ENCODE data around the gene BCAS3. TPM values are rescaled to one million over a fixed set of nuclear protein-coding genes. Genes with fewer than 3 reads are reported as not detected.
A peak's percentile ranks its signal among the peaks of the same experiment; 100 is the strongest.
"Not testable (repeated sequence)": the region's sequence is repeated elsewhere in the genome, so short reads cannot be mapped to it uniquely, and the experiment has no call there.

The BCAS3 gene
- total RNA-seq, 1 experiment from 2014 or later = 8.0 TPM

- DNase-seq (ENCODE audit: low read depth) = no peak
Measured at GRCh38 chr17:61414141-61414935, 736.7 kb downstream of the BCAS3 start.

GRCh38 chr17:61414936-61415251 lies 737.2 kb downstream of the BCAS3 start:
- no peak for DNase-seq (ENCODE audit: low read depth)

- DNase-seq (ENCODE audit: low read depth) = no peak
Measured at GRCh38 chr17:61415374-61416210, 737.9 kb downstream of the BCAS3 start.

- DNase-seq (ENCODE audit: low read depth) = no peak
Measured at GRCh38 chr17:61416211-61416539, 738.5 kb downstream of the BCAS3 start.

- DNase-seq (ENCODE audit: low read depth) = peak; percentile 64
Measured at GRCh38 chr17:61416540-61417363, 739.1 kb downstream of the BCAS3 start.

GRCh38 chr17:61418449-61418848 lies 740.8 kb downstream of the BCAS3 start:
- DNase-seq (ENCODE audit: low read depth) = no peak

- DNase-seq (ENCODE audit: low read depth) = no peak
Measured at GRCh38 chr17:61419496-61420046, 741.9 kb downstream of the BCAS3 start.

GRCh38 chr17:61420052-61420451 lies 742.4 kb downstream of the BCAS3 start:
- DNase-seq (ENCODE audit: low read depth) = no peak

- no peak for DNase-seq (ENCODE audit: low read depth)
Measured at GRCh38 chr17:61420745-61421398, 743.2 kb downstream of the BCAS3 start.

GRCh38 chr17:61421460-61421859 lies 743.8 kb downstream of the BCAS3 start:
- no peak for DNase-seq (ENCODE audit: low read depth)

GRCh38 chr17:61422116-61422799 lies 744.6 kb downstream of the BCAS3 start:
- DNase-seq (ENCODE audit: low read depth) = peak; percentile 17

GRCh38 chr17:61422869-61423268 lies 745.2 kb downstream of the BCAS3 start:
- no peak for DNase-seq (ENCODE audit: low read depth)

- no peak for DNase-seq (ENCODE audit: low read depth)
Measured at GRCh38 chr17:61423967-61424649, 746.5 kb downstream of the BCAS3 start.

GRCh38 chr17:61425682-61426481 lies 748.2 kb downstream of the BCAS3 start:
- no peak for DNase-seq (ENCODE audit: low read depth)

- peak; percentile 89 for DNase-seq (ENCODE audit: low read depth)
Measured at GRCh38 chr17:61426482-61427304, 749.0 kb downstream of the BCAS3 start.

- DNase-seq (ENCODE audit: low read depth) = no peak
Measured at GRCh38 chr17:61427567-61427966, 749.9 kb downstream of the BCAS3 start.

GRCh38 chr17:61429274-61429673 lies 751.6 kb downstream of the BCAS3 start:
- DNase-seq (ENCODE audit: low read depth) = no peak

GRCh38 chr17:61429831-61430230 lies 752.2 kb downstream of the BCAS3 start:
- not testable (repeated sequence) for DNase-seq (ENCODE audit: low read depth)

Data from HT1080 (cell line).